Activated CD8-positive, alpha-beta T cell treated with anti-CD3 and anti-CD28 coated beads for 36 hours (primary cell): ENCODE measurements around the gene RTF2. TPM values are rescaled to one million over a fixed set of nuclear protein-coding genes. Genes with fewer than 3 reads are reported as not detected.
"Not testable (repeated sequence)": the region's sequence is repeated elsewhere in the genome, so short reads cannot be mapped to it uniquely, and the experiment has no call there.

ENCODE experiments used
- ATAC-seq: fragments of 200-7000 bp; cut with Tn5 transposase; one replicate; pipeline ENCODE4 v1.10.0; 2021; ENCODE audit warnings: mild to moderate bottlenecking, moderate library complexity
- CTCF ChIA-PET: fragments of 350-600 bp; sonication (Branson Sonifier 250); formaldehyde crosslinking; loops from one replicate; lab custom pipeline; 2021; ENCODE audit warnings: antibody characterized with exemption; lab: Charles Lee
- POLR2A ChIA-PET: fragments of 350-600 bp; sonication (Branson Sonifier 250); formaldehyde crosslinking; loops from one replicate; lab custom pipeline; 2021; ENCODE audit warnings: antibody characterized with exemption; lab: Charles Lee
- DNase-seq: peaks from one replicate; pipeline ENCODE4 v3.0.0-alpha.2; 2020
- H3K27ac Mint-ChIP-seq: one replicate; pipeline ENCODE4 v1.8.0; 2021; ENCODE audit warnings: mild to moderate bottlenecking, mixed read lengths
- H3K27me3 Mint-ChIP-seq: one replicate; pipeline ENCODE4 v1.8.0; 2021; ENCODE audit warnings: mixed read lengths
- H3K36me3 Mint-ChIP-seq: one replicate; pipeline ENCODE4 v1.8.0; 2021; ENCODE audit warnings: low read depth, mixed read lengths
- H3K4me1 Mint-ChIP-seq: one replicate; pipeline ENCODE4 v1.8.0; 2021; ENCODE audit warnings: low read depth, mixed read lengths
- H3K4me3 Mint-ChIP-seq: one replicate; pipeline ENCODE4 v1.8.0; 2021; ENCODE audit warnings: mild to moderate bottlenecking, moderate library complexity, mixed read lengths
- H3K9me3 Mint-ChIP-seq: one replicate; pipeline ENCODE4 v1.8.0; 2021; ENCODE audit warnings: mixed read lengths
- CTCF ChIP-seq: fragments of 200-600 bp; IDR thresholded peaks from one replicate; pipeline ENCODE4 v1.8.0; 2022; ENCODE audit warnings: antibody characterized with exemption, mild to moderate bottlenecking
- intact Hi-C: fragments of 100-400 bp; cut with micrococcal nuclease; formaldehyde crosslinking; loops from one replicate; pipeline ENCODE4 v1.10.0; 2022
- total RNA-seq, 2 experiments: library from RNA; stranded (reverse); gene quantifications; one replicate each; pipeline ENCODE4 v1.2.3, GENCODE V29; 2021

The RTF2 gene
- total RNA-seq, 2 experiments from 2014 or later, result 72.0 to 76.7 TPM

- Mint-ChIP-seq H3K9me3 (peaks cover 21% of the 10 kb centered on the region), H3K27me3 (no peaks in the 10 kb centered on the region), H3K36me3 (peaks cover 59% of the 10 kb centered on the region), H3K27ac (no peak overlapping the region), H3K4me3 (no peak overlapping the region), H3K4me1 (no peaks in the 10 kb centered on the region)
- ChIA-PET POLR2A (no interaction called here), CTCF (interaction anchor here (2.1 kb wide), 1 partner anchor 122 kb away, joined by 7 read pairs; no protein-coding TSS in a partner anchor)
- intact Hi-C loops, result no loop called here
- DNase-seq, result no peak
- no peak for ATAC-seq
- no peak for TF ChIP-seq CTCF
Measured at GRCh38 chr20:56517641-56518040, 49.2 kb downstream of the RTF2 start.

GRCh38 chr20:56518126-56518525, 49.7 kb downstream of the RTF2 start:
- ChIA-PET CTCF (no interaction called here), POLR2A (no interaction called here)
- Mint-ChIP-seq H3K9me3 (peaks cover 21% of the 10 kb centered on the region), H3K4me3 (no peak overlapping the region), H3K27me3 (no peaks in the 10 kb centered on the region), H3K27ac (no peak overlapping the region), H3K36me3 (peaks cover 59% of the 10 kb centered on the region), H3K4me1 (no peaks in the 10 kb centered on the region)
- DNase-seq (no peak), ATAC-seq (no peak)
- TF ChIP-seq CTCF, result no peak
- intact Hi-C loops, result no loop called here

GRCh38 chr20:56518721-56519398, 50.4 kb downstream of the RTF2 start:
- no peak for ATAC-seq
- Mint-ChIP-seq H3K27me3 (no peaks in the 10 kb centered on the region), H3K27ac (no peak overlapping the region), H3K9me3 (peaks cover 21% of the 10 kb centered on the region), H3K36me3 (peaks cover 58% of the 10 kb centered on the region), H3K4me1 (no peaks in the 10 kb centered on the region), H3K4me3 (no peak overlapping the region)
- DNase-seq, result no peak
- CTCF ChIA-PET, result no interaction called here
- POLR2A ChIA-PET, result no interaction called here
- TF ChIP-seq CTCF, result no peak
- intact Hi-C loops, result no loop called here

- TF ChIP-seq CTCF, result no peak
- Mint-ChIP-seq H3K4me3 (no peak overlapping the region), H3K27ac (no peak overlapping the region), H3K9me3 (peaks cover 21% of the 10 kb centered on the region), H3K36me3 (peaks cover 58% of the 10 kb centered on the region), H3K27me3 (no peaks in the 10 kb centered on the region), H3K4me1 (no peaks in the 10 kb centered on the region)
- POLR2A ChIA-PET, result no interaction called here
- ATAC-seq, result no peak
- intact Hi-C loops, result no loop called here
- no peak for DNase-seq
- CTCF ChIA-PET, result no interaction called here
Measured at GRCh38 chr20:56519551-56519950, 51.1 kb downstream of the RTF2 start.

GRCh38 chr20:56520180-56520579, 51.8 kb downstream of the RTF2 start:
- ChIA-PET CTCF (interaction anchor here (1.0 kb wide), 1 partner anchor 31 kb away, joined by 4 read pairs; no protein-coding TSS in a partner anchor), POLR2A (no interaction called here)
- no peak for ATAC-seq
- H3K9me3 Mint-ChIP-seq, result peaks cover 21% of the 10 kb centered on the region
- intact Hi-C loops, result no loop called here
- peaks cover 58% of the 10 kb centered on the region for H3K36me3 Mint-ChIP-seq
- no peaks in the 10 kb centered on the region for H3K4me1 Mint-ChIP-seq
- no peak for TF ChIP-seq CTCF
- H3K27ac Mint-ChIP-seq, result no peak overlapping the region
- no peak overlapping the region for H3K4me3 Mint-ChIP-seq
- H3K27me3 Mint-ChIP-seq, result no peaks in the 10 kb centered on the region
- DNase-seq, result no peak

GRCh38 chr20:56520746-56521354, 52.4 kb downstream of the RTF2 start:
- DNase-seq, H3K27me3 Mint-ChIP-seq, H3K4me3 Mint-ChIP-seq, ATAC-seq, intact Hi-C loops, H3K4me1 Mint-ChIP-seq, H3K27ac Mint-ChIP-seq, POLR2A ChIA-PET: not testable (repeated sequence)
- Mint-ChIP-seq H3K9me3 (peaks cover 21% of the 10 kb centered on the region), H3K36me3 (peaks cover 58% of the 10 kb centered on the region)
- CTCF ChIA-PET, result interaction anchor here (1.0 kb wide), 1 partner anchor 30 kb away, joined by 4 read pairs; no protein-coding TSS in a partner anchor
